Lung (tissue), 12 donors: ENCODE data around the gene RPP14. TPM values are rescaled to one million over a fixed set of nuclear protein-coding genes. Genes with fewer than 3 reads are reported as not detected.

Experiments
- ATAC-seq: fragments of 200-7000 bp; cut with Tn5 transposase; one replicate; pipeline ENCODE4 v1.9.1; 2020; ENCODE audit warnings: moderate number of reproducible peaks; ENCODE audit not compliant: insufficient read depth, low FRiP score
- DNase-seq, 3 donors: peaks; one replicate each; pipeline ENCODE4 v3.0.0-alpha.2; 2013 to 2017
- H3K27ac ChIP-seq, 2 donors: one replicate each; pipeline ENCODE4 v1.5.1; 2013; ENCODE audit warnings: mild to moderate bottlenecking in 2 of 2, moderate library complexity in 2 of 2, control low read depth in 1 of 2, inconsistent platforms in 1 of 2, low read depth in 1 of 2, low read length in 1 of 2
- H3K27me3 ChIP-seq, 3 donors: one replicate each; pipeline ENCODE4 v1.5.1; 2013; ENCODE audit warnings: low read length in 2 of 3; ENCODE audit not compliant: control insufficient read depth in 3 of 3, insufficient read depth in 3 of 3
- H3K36me3 ChIP-seq, 4 donors: one replicate each; pipeline ENCODE4 v1.5.1; 2013; ENCODE audit warnings: low read length in 4 of 4, mild to moderate bottlenecking in 1 of 4, moderate library complexity in 1 of 4; ENCODE audit not compliant: control insufficient read depth in 4 of 4, insufficient read depth in 4 of 4
- H3K4me1 ChIP-seq, 5 donors: one replicate each; pipeline ENCODE4 v1.5.1; 2013; ENCODE audit warnings: low read length in 5 of 5, mild to moderate bottlenecking in 2 of 5, moderate library complexity in 1 of 5; ENCODE audit not compliant: control insufficient read depth in 5 of 5, insufficient read depth in 5 of 5
- H3K4me3 ChIP-seq: one replicate; pipeline ENCODE4 v1.5.1; 2013; ENCODE audit warnings: mild to moderate bottlenecking, control low read depth, moderate library complexity
- H3K9ac ChIP-seq, 2 donors: one replicate each; pipeline ENCODE4 v1.5.1; 2013; ENCODE audit warnings: low read length in 2 of 2, control low read depth in 1 of 2; ENCODE audit not compliant: insufficient read depth in 1 of 2
- H3K9me3 ChIP-seq, 4 donors: one replicate each; pipeline ENCODE4 v1.5.1; 2013; ENCODE audit warnings: low read length in 3 of 4, mild to moderate bottlenecking in 1 of 4, moderate library complexity in 1 of 4; ENCODE audit not compliant: control insufficient read depth in 4 of 4, insufficient read depth in 3 of 4
- CTCF ChIP-seq: IDR thresholded peaks from 2 replicates; pipeline ENCODE4 v1.5.1; 2012; ENCODE audit warnings: mild to moderate bottlenecking; ENCODE audit errors: control extremely low read depth, extremely low read depth
- WGBS, 2 donors: extraction: QIAGEN DNeasy Blood & Tissue Kit; methylation state at CpG; one replicate each; pipeline ENCODE4 v1.1.7; 2013; 5-methylcytosine and 5-hydroxymethylcytosine counted together
- polyA plus RNA-seq, 2 donors: library from polyadenylated mRNA; stranded (reverse); fragments of 200-250 nt; gene quantifications; one replicate each; pipeline ENCODE4 v1.2.1, GENCODE V29; 2013
- total RNA-seq, 2 donors: library from RNA; depleted of rRNA in 1 of 2; stranded (reverse); fragments of >200 nt in 1 of 2; gene quantifications; one replicate each; pipeline ENCODE4 v1.2.1, GENCODE V29; 2014 to 2021
- donor health status: control.
- donor health status: control.
- donor health status: Bipolar disorder and iron deficiency.
- donor health status: healthy.
- donor health status: DM: yes; HTN: yes; CAD: no.

The RPP14 gene
- total and polyA plus RNA-seq, 4 donors, result 6.8 to 14.2 (median 10.8) TPM

DNA sequence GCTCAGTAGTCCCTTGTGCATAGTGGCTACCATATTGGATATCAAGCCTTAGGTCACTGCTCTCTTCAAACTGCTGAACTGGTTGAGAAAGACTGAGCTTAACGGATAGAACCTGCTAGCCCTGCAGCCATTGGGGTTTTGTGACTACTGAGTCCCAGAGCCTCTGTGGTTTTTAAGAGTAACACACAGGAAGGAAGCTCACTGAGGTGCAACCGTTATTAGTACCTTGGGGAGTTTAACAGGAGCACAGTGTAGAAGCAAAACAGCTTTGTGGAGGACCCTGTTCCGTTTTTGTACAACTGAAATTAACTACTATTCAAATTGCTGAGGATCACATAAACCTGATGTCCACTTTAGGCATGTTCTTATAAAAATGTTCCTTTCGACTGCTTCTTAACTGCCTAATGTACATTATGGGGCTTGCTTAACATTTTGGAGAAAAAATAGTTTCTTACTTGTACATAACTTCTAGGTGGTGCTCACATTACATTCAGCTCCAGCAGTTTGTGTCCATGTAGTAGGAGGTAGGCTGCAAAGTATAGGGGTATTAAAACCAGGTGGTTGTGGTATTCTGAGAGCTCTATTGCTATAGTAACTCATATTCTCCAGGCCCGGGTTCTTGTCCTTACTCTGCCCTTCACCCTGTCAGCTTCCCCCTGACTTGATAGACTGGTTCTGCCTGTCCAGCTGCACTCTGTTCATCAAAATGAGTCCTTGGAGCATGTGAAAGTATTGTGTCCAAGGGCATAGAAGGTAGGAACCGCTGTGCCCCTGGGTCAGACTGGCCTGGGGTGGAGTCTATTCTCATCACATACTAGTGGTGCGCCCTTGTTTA is 44.0 kb downstream of the RPP14 start:
- H3K27ac ChIP-seq, result peak overlapping the region in 1 of 2 donors; percentile 9
- H3K9ac ChIP-seq, result no peak overlapping the region
- no peaks in the 10 kb centered on the region for H3K36me3 ChIP-seq
- H3K4me1 ChIP-seq, result peaks cover 0 to 9% (median 4%) of the 10 kb centered on the region in 5 donors
- ATAC-seq (no peak), DNase-seq (peak; percentile 47 to 67 (median 55))
- TF ChIP-seq CTCF, result no peak
- no peak overlapping the region for H3K4me3 ChIP-seq
- no peaks in the 10 kb centered on the region for H3K27me3 ChIP-seq
- no peaks in the 10 kb centered on the region for H3K9me3 ChIP-seq
- WGBS, 2 donors, result 43 to 66% methylated on average over 7 of the region's 7 CpGs

- ATAC-seq, result no peak
- no peak for DNase-seq
- Histone ChIP-seq H3K9me3 (no peaks in the 10 kb centered on the region), H3K36me3 (no peaks in the 10 kb centered on the region), H3K27me3 (no peaks in the 10 kb centered on the region), H3K4me1 (peaks cover 0 to 9% (median 4%) of the 10 kb centered on the region in 5 donors), H3K27ac (peak overlapping the region in 1 of 2 donors; percentile 9), H3K4me3 (no peak overlapping the region), H3K9ac (no peak overlapping the region)
- WGBS, 2 donors, result 52 to 78% methylated on average over 2 of the region's 2 CpGs
- no peak for TF ChIP-seq CTCF
These were observed 44.6 kb downstream of the RPP14 start for GRCh38 chr3:58350627-58351013.

GRCh38 chr3:58351920-58352319 is 45.9 kb downstream of the RPP14 start:
- DNase-seq, result no peak
- Histone ChIP-seq H3K4me1 (peaks cover 0 to 10% (median 4%) of the 10 kb centered on the region in 5 donors), H3K9ac (no peak overlapping the region), H3K27me3 (no peaks in the 10 kb centered on the region), H3K9me3 (no peaks in the 10 kb centered on the region), H3K36me3 (no peaks in the 10 kb centered on the region), H3K4me3 (no peak overlapping the region), H3K27ac (no peak overlapping the region)
- ATAC-seq, result no peak
- no peak for TF ChIP-seq CTCF
- 51 to 81% methylated on average over 3 of the region's 3 CpGs for WGBS, 2 donors

GRCh38 chr3:58352626-58353025 is 46.6 kb downstream of the RPP14 start:
- no peaks in the 10 kb centered on the region for H3K27me3 ChIP-seq
- 81 to 85% methylated on average over 6 of the region's 6 CpGs for WGBS, 2 donors
- DNase-seq (no peak), ATAC-seq (no peak)
- peaks cover 0 to 11% (median 4%) of the 10 kb centered on the region in 5 donors for H3K4me1 ChIP-seq
- no peak for TF ChIP-seq CTCF
- no peak overlapping the region for H3K9ac ChIP-seq
- no peaks in the 10 kb centered on the region for H3K36me3 ChIP-seq
- H3K4me3 ChIP-seq, result no peak overlapping the region
- no peaks in the 10 kb centered on the region for H3K9me3 ChIP-seq
- H3K27ac ChIP-seq, result no peak overlapping the region
